WTC11 (cell line): ENCODE data around the gene THSD7B.

Experiments
- ARID4B ChIP-seq: sonication (generic); formaldehyde crosslinking; IDR thresholded peaks from 2 replicates; pipeline ENCODE4 v1.8.0; 2023; ENCODE audit warnings: missing genetic modification reagents, mild to moderate bottlenecking, borderline replicate concordance
- ATF1 ChIP-seq: sonication (generic); formaldehyde crosslinking; IDR thresholded peaks from 2 replicates; pipeline ENCODE4 v1.8.1; 2023; ENCODE audit warnings: mild to moderate bottlenecking, moderate library complexity, missing genetic modification reagents
- ATF2 ChIP-seq: sonication (generic); formaldehyde crosslinking; IDR thresholded peaks from 2 replicates; pipeline ENCODE4 v1.8.1; 2022; ENCODE audit warnings: low read depth, missing genetic modification reagents, borderline replicate concordance
- ATF3 ChIP-seq: sonication (generic); formaldehyde crosslinking; conservative IDR thresholded peaks from 2 replicates; pipeline ENCODE4 v1.8.1; 2022; ENCODE audit warnings: mild to moderate bottlenecking, missing genetic modification reagents
- CTCF ChIP-seq: fragments of 200-600 bp; IDR thresholded peaks from 2 replicates; pipeline ENCODE4 v1.8.0; 2022; ENCODE audit warnings: antibody characterized with exemption
- E2F4 ChIP-seq: sonication (generic); formaldehyde crosslinking; IDR thresholded peaks from 2 replicates; pipeline ENCODE4 v1.8.1; 2022; ENCODE audit warnings: low read depth, mild to moderate bottlenecking, moderate library complexity, missing genetic modification reagents, borderline replicate concordance
- KAT7 ChIP-seq: sonication (generic); formaldehyde crosslinking; IDR thresholded peaks from 2 replicates; pipeline ENCODE4 v1.8.1; 2023; ENCODE audit warnings: missing genetic modification reagents, mild to moderate bottlenecking, borderline replicate concordance
- MYBL2 ChIP-seq: sonication (generic); formaldehyde crosslinking; IDR thresholded peaks from 2 replicates; pipeline ENCODE4 v1.8.1; 2023; ENCODE audit warnings: mild to moderate bottlenecking, moderate library complexity, missing genetic modification reagents
- NFYB ChIP-seq: sonication (generic); formaldehyde crosslinking; conservative IDR thresholded peaks from 2 replicates; pipeline ENCODE4 v1.8.0; 2022; ENCODE audit warnings: low read depth, missing genetic modification reagents
- PREB ChIP-seq: sonication (generic); formaldehyde crosslinking; IDR thresholded peaks from 2 replicates; pipeline ENCODE4 v1.8.1; 2022; ENCODE audit warnings: mild to moderate bottlenecking, missing genetic modification reagents, moderate library complexity, borderline replicate concordance
- SP1 ChIP-seq: sonication (generic); formaldehyde crosslinking; conservative IDR thresholded peaks from 2 replicates; pipeline ENCODE4 v1.8.1; 2022; ENCODE audit warnings: missing genetic modification reagents
- USF1 ChIP-seq: sonication (generic); formaldehyde crosslinking; IDR thresholded peaks from 2 replicates; pipeline ENCODE4 v1.8.0; 2022; ENCODE audit warnings: mild to moderate bottlenecking, missing genetic modification reagents
- ZNF232 ChIP-seq: sonication (generic); formaldehyde crosslinking; IDR thresholded peaks from 2 replicates; pipeline ENCODE4 v1.8.0; 2022; ENCODE audit warnings: mild to moderate bottlenecking, missing genetic modification reagents
- ZNF512 ChIP-seq: sonication (generic); formaldehyde crosslinking; IDR thresholded peaks from 2 replicates; pipeline ENCODE4 v1.8.1; 2022; ENCODE audit warnings: missing genetic modification reagents, borderline replicate concordance

- TF ChIP-seq SP1 (CRISPR knock-in tag) (no peak), CTCF (no peak), ARID4B (CRISPR knock-in tag) (no peak), E2F4 (CRISPR knock-in tag) (no peak), MYBL2 (CRISPR knock-in tag) (no peak), ATF2 (no peak), KAT7 (no peak), ZNF512 (CRISPR knock-in tag) (no peak), ATF3 (CRISPR knock-in tag) (no peak), USF1 (no peak), PREB (CRISPR knock-in tag) (no peak), NFYB (CRISPR knock-in tag) (no peak), ZNF232 (CRISPR knock-in tag) (no peak), ATF1 (CRISPR knock-in tag) (no peak)
These were observed 497.2 kb downstream of the THSD7B start for GRCh38 chr2:137262594-137262993.
